ENCODE data around the gene OMA1.
"Not testable (repeated sequence)": the region's sequence is repeated elsewhere in the genome, so short reads cannot be mapped to it uniquely, and the experiment has no call there.

OMA1 gene

DNA sequence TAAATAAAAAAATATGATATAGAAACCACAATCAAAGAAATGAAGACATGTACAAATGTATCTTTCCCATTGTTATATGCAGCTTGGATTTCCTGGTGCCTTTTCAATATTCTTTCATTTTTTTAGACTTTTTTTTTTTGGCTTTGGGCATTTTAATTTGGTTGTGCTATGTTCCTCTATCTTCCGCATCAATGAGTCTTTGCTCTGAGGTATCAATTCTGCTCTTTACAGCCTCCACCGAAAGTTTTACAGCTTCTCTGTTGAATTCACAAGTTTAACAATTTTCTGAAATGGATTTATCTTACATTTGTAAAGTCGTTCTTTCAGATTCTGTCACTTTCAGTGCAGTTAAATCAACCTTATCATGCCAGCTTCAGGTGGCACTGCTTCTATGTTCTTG lies 50.5 kb downstream of the OMA1 start:
- Histone ChIP-seq H3K9me3 (ENCODE audit: control insufficient read depth, insufficient read depth, low read length) (no peaks in the 10 kb centered on the region), H3K27me3 (ENCODE audit: control insufficient read depth, insufficient read depth, low read length) (no peaks in the 10 kb centered on the region), H3K36me3 (ENCODE audit: control insufficient read depth, insufficient read depth, low read length) (no peaks in the 10 kb centered on the region), H3K27ac (ENCODE audit: low read length) (no peak overlapping the region), H3K4me1 (ENCODE audit: control insufficient read depth, insufficient read depth, low read length) (no peaks in the 10 kb centered on the region), H3K4me3 (ENCODE audit: low read length) (no peak overlapping the region)
- no peak for DNase-seq (ENCODE audit: low read depth, low spot score)
- no CpG with 5 or more reads among the region's 3 CpGs for WGBS (ENCODE audit: insufficient coverage, insufficient read length)

- not testable (repeated sequence) for H3K27me3 ChIP-seq (ENCODE audit: control insufficient read depth, insufficient read depth, low read length); DNase-seq (ENCODE audit: low read depth, low spot score); H3K4me1 ChIP-seq (ENCODE audit: control insufficient read depth, insufficient read depth, low read length); H3K4me3 ChIP-seq (ENCODE audit: low read length); H3K9me3 ChIP-seq (ENCODE audit: control insufficient read depth, insufficient read depth, low read length); H3K36me3 ChIP-seq (ENCODE audit: control insufficient read depth, insufficient read depth, low read length); H3K27ac ChIP-seq (ENCODE audit: low read length)
- WGBS (ENCODE audit: insufficient coverage, insufficient read length), result no CpG with 5 or more reads among the region's 18 CpGs
These were observed 57.6 kb downstream of the OMA1 start for GRCh38 chr1:58488914-58489313.

DNA sequence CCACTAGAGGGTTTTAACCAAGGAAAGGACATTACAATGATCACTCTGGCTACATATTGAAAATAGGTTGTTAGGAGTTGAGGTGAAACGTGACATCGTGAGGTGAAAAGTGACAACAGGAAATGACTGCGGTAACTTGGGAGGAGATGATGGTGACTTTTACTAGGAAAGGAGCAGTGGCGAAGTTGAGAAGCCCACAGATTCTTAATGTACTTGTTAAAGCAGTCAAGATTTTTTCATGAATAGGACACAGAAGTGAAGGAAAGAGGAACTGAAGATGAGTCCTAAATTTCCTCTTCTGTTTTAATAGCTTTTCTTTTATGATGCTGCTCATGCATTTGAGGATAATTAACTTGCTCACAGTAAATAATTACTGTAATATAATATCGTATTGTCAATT lies 59.5 kb downstream of the OMA1 start:
- Histone ChIP-seq H3K9me3 (ENCODE audit: control insufficient read depth, insufficient read depth, low read length) (no peaks in the 10 kb centered on the region), H3K4me1 (ENCODE audit: control insufficient read depth, insufficient read depth, low read length) (no peaks in the 10 kb centered on the region), H3K27me3 (ENCODE audit: control insufficient read depth, insufficient read depth, low read length) (no peaks in the 10 kb centered on the region), H3K27ac (ENCODE audit: low read length) (no peak overlapping the region), H3K4me3 (ENCODE audit: low read length) (no peak overlapping the region), H3K36me3 (ENCODE audit: control insufficient read depth, insufficient read depth, low read length) (no peaks in the 10 kb centered on the region)
- DNase-seq (ENCODE audit: low read depth, low spot score), result no peak
- WGBS (ENCODE audit: insufficient coverage, insufficient read length), result 100% methylated on average over 3 of the region's 5 CpGs

DNA sequence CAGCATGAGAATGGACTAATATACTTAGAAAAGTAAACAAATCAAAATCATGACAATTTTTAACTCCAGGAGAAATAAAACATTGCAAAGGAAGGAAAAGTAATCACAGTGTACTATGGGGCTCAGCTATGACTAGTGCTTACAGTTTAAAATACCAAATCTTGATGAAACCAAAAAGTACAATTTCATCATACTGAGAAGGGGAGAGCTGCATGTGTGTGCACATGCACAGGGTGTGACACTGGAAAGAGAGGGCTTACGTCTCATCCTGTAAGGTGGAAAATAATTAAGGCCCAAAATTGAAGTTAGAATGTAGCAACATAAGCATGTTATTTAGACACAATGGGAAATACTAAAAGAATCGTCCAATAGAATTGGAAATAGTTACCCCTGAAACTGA lies 64.6 kb downstream of the OMA1 start:
- no peaks in the 10 kb centered on the region for H3K9me3 ChIP-seq (ENCODE audit: control insufficient read depth, insufficient read depth, low read length)
- H3K36me3 ChIP-seq (ENCODE audit: control insufficient read depth, insufficient read depth, low read length), result no peaks in the 10 kb centered on the region
- no peaks in the 10 kb centered on the region for H3K4me1 ChIP-seq (ENCODE audit: control insufficient read depth, insufficient read depth, low read length)
- DNase-seq (ENCODE audit: low read depth, low spot score), result no peak
- no CpG with 5 or more reads among the region's 2 CpGs for WGBS (ENCODE audit: insufficient coverage, insufficient read length)
- no peak overlapping the region for H3K27ac ChIP-seq (ENCODE audit: low read length)
- no peak overlapping the region for H3K4me3 ChIP-seq (ENCODE audit: low read length)
- H3K27me3 ChIP-seq (ENCODE audit: control insufficient read depth, insufficient read depth, low read length), result no peaks in the 10 kb centered on the region

DNA sequence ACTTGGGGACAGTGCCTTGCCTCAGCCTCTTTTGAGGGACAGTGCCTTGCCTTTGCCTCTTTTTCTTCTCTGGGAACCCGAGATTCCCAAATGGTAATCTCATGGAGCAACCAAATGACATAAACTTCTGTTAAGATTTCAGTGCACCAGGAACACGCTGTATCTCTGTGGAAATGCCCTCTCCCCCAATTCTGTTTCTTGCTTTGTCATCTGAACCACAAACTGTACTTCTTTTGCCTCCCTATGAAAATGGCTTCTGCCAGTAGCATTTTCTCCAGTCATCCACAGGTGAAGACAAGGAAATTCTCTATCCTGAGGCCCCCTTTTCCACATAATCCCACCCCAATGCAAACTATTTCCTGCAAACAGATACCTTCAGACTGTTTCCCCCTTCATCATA lies 66.3 kb downstream of the OMA1 start:
- H3K4me3 ChIP-seq (ENCODE audit: low read length), result no peak overlapping the region
- H3K27me3 ChIP-seq (ENCODE audit: control insufficient read depth, insufficient read depth, low read length), result no peaks in the 10 kb centered on the region
- no peak overlapping the region for H3K27ac ChIP-seq (ENCODE audit: low read length)
- no peak for DNase-seq (ENCODE audit: low read depth, low spot score)
- no peaks in the 10 kb centered on the region for H3K4me1 ChIP-seq (ENCODE audit: control insufficient read depth, insufficient read depth, low read length)
- H3K36me3 ChIP-seq (ENCODE audit: control insufficient read depth, insufficient read depth, low read length), result no peaks in the 10 kb centered on the region
- no peaks in the 10 kb centered on the region for H3K9me3 ChIP-seq (ENCODE audit: control insufficient read depth, insufficient read depth, low read length)
- no CpG with 5 or more reads among the region's 2 CpGs for WGBS (ENCODE audit: insufficient coverage, insufficient read length)

GRCh38 chr1:58477390-58477789 lies 69.1 kb downstream of the OMA1 start:
- H3K36me3 ChIP-seq (ENCODE audit: control insufficient read depth, insufficient read depth, low read length), result no peaks in the 10 kb centered on the region
- H3K4me1 ChIP-seq (ENCODE audit: control insufficient read depth, insufficient read depth, low read length), result no peaks in the 10 kb centered on the region
- no peak overlapping the region for H3K27ac ChIP-seq (ENCODE audit: low read length)
- H3K9me3 ChIP-seq (ENCODE audit: control insufficient read depth, insufficient read depth, low read length), result no peaks in the 10 kb centered on the region
- no peak overlapping the region for H3K4me3 ChIP-seq (ENCODE audit: low read length)
- no CpG with 5 or more reads among the region's 3 CpGs for WGBS (ENCODE audit: insufficient coverage, insufficient read length)
- H3K27me3 ChIP-seq (ENCODE audit: control insufficient read depth, insufficient read depth, low read length), result no peaks in the 10 kb centered on the region
- no peak for DNase-seq (ENCODE audit: low read depth, low spot score)

GRCh38 chr1:58476179-58476578 lies 70.3 kb downstream of the OMA1 start:
- no peak for DNase-seq (ENCODE audit: low read depth, low spot score)
- Histone ChIP-seq H3K4me1 (ENCODE audit: control insufficient read depth, insufficient read depth, low read length) (no peaks in the 10 kb centered on the region), H3K27ac (ENCODE audit: low read length) (no peak overlapping the region), H3K36me3 (ENCODE audit: control insufficient read depth, insufficient read depth, low read length) (no peaks in the 10 kb centered on the region), H3K9me3 (ENCODE audit: control insufficient read depth, insufficient read depth, low read length) (no peaks in the 10 kb centered on the region), H3K27me3 (ENCODE audit: control insufficient read depth, insufficient read depth, low read length) (no peaks in the 10 kb centered on the region), H3K4me3 (ENCODE audit: low read length) (no peak overlapping the region)
- no CpG with 5 or more reads among the region's 3 CpGs for WGBS (ENCODE audit: insufficient coverage, insufficient read length)

GRCh38 chr1:58469476-58469875 lies 77.0 kb downstream of the OMA1 start:
- Histone ChIP-seq H3K4me3 (ENCODE audit: low read length) (no peak overlapping the region), H3K9me3 (ENCODE audit: control insufficient read depth, insufficient read depth, low read length) (no peaks in the 10 kb centered on the region), H3K4me1 (ENCODE audit: control insufficient read depth, insufficient read depth, low read length) (peaks cover 5% of the 10 kb centered on the region; the same call in 1 of the 2 replicates), H3K36me3 (ENCODE audit: control insufficient read depth, insufficient read depth, low read length) (no peaks in the 10 kb centered on the region), H3K27me3 (ENCODE audit: control insufficient read depth, insufficient read depth, low read length) (no peaks in the 10 kb centered on the region), H3K27ac (ENCODE audit: low read length) (no peak overlapping the region)
- DNase-seq (ENCODE audit: low read depth, low spot score), result no peak
- no CpG with 5 or more reads among the region's 3 CpGs for WGBS (ENCODE audit: insufficient coverage, insufficient read length)

GRCh38 chr1:58469016-58469415 lies 77.5 kb downstream of the OMA1 start:
- Histone ChIP-seq H3K4me3 (ENCODE audit: low read length) (no peak overlapping the region), H3K4me1 (ENCODE audit: control insufficient read depth, insufficient read depth, low read length) (peaks cover 5% of the 10 kb centered on the region; the same call in 1 of the 2 replicates), H3K36me3 (ENCODE audit: control insufficient read depth, insufficient read depth, low read length) (no peaks in the 10 kb centered on the region), H3K9me3 (ENCODE audit: control insufficient read depth, insufficient read depth, low read length) (no peaks in the 10 kb centered on the region), H3K27ac (ENCODE audit: low read length) (no peak overlapping the region), H3K27me3 (ENCODE audit: control insufficient read depth, insufficient read depth, low read length) (no peaks in the 10 kb centered on the region)
- no peak for DNase-seq (ENCODE audit: low read depth, low spot score)

GRCh38 chr1:58468612-58469011 lies 77.9 kb downstream of the OMA1 start:
- H3K4me1 ChIP-seq (ENCODE audit: control insufficient read depth, insufficient read depth, low read length), result peaks cover 5% of the 10 kb centered on the region; the same call in 1 of the 2 replicates
- no peak for DNase-seq (ENCODE audit: low read depth, low spot score)
- H3K4me3 ChIP-seq (ENCODE audit: low read length), result no peak overlapping the region
- H3K9me3 ChIP-seq (ENCODE audit: control insufficient read depth, insufficient read depth, low read length), result no peaks in the 10 kb centered on the region
- WGBS (ENCODE audit: insufficient coverage, insufficient read length), result no CpG with 5 or more reads among the region's 5 CpGs
- no peak overlapping the region for H3K27ac ChIP-seq (ENCODE audit: low read length)
- no peaks in the 10 kb centered on the region for H3K27me3 ChIP-seq (ENCODE audit: control insufficient read depth, insufficient read depth, low read length)
- no peaks in the 10 kb centered on the region for H3K36me3 ChIP-seq (ENCODE audit: control insufficient read depth, insufficient read depth, low read length)

GRCh38 chr1:58466630-58467241 lies 79.8 kb downstream of the OMA1 start:
- no CpG with 5 or more reads among the region's 6 CpGs for WGBS (ENCODE audit: insufficient coverage, insufficient read length)
- no peak for DNase-seq (ENCODE audit: low read depth, low spot score)
- H3K36me3 ChIP-seq (ENCODE audit: control insufficient read depth, insufficient read depth, low read length), result no peaks in the 10 kb centered on the region

More at GRCh38 chr1:58466630-58467241, 79.8 kb downstream of the OMA1 start:
- Histone ChIP-seq H3K27me3 (ENCODE audit: control insufficient read depth, insufficient read depth, low read length) (no peaks in the 10 kb centered on the region), H3K9me3 (ENCODE audit: control insufficient read depth, insufficient read depth, low read length) (no peaks in the 10 kb centered on the region), H3K4me1 (ENCODE audit: control insufficient read depth, insufficient read depth, low read length) (peaks cover 5% of the 10 kb centered on the region; the same call in 1 of the 2 replicates), H3K27ac (ENCODE audit: low read length) (no peak overlapping the region), H3K4me3 (ENCODE audit: low read length) (no peak overlapping the region)
